ENCODE results near the gene AIG1. TPM values are rescaled to one million over a fixed set of nuclear protein-coding genes. Genes with fewer than 3 reads are reported as not detected.

The AIG1 gene
- total RNA-seq, 2 experiments from 2014 or later, result 15.7 to 16.1 TPM

GRCh38 chr6:143196525-143197225, 136.0 kb downstream of the AIG1 start:
- peaks cover 11% of the 10 kb centered on the region for H3K4me1 Mint-ChIP-seq (ENCODE audit: low read depth)
- H3K4me3 Mint-ChIP-seq, result no peak overlapping the region
- POLR2A ChIA-PET, result interaction anchor here (0.6 kb wide), 1 partner anchor 1014 kb away, joined by 5 read pairs; no protein-coding TSS in a partner anchor
- H3K9me3 Mint-ChIP-seq, result no peaks in the 10 kb centered on the region
- intact Hi-C loops (cut with micrococcal nuclease), result no loop called here
- CTCF ChIA-PET, result no interaction called here
- no peak for DNase-seq
- H3K27me3 Mint-ChIP-seq, result no peaks in the 10 kb centered on the region
- H3K27ac Mint-ChIP-seq, result no peak overlapping the region
- no peaks in the 10 kb centered on the region for H3K36me3 Mint-ChIP-seq

GRCh38 chr6:143197377-143197776, 136.7 kb downstream of the AIG1 start:
- no peak overlapping the region for H3K4me3 Mint-ChIP-seq
- ChIA-PET CTCF (no interaction called here), POLR2A (no interaction called here)
- intact Hi-C loops (cut with micrococcal nuclease), result no loop called here
- no peak overlapping the region for H3K27ac Mint-ChIP-seq
- no peaks in the 10 kb centered on the region for H3K9me3 Mint-ChIP-seq
- H3K27me3 Mint-ChIP-seq, result no peaks in the 10 kb centered on the region
- H3K36me3 Mint-ChIP-seq, result no peaks in the 10 kb centered on the region
- H3K4me1 Mint-ChIP-seq (ENCODE audit: low read depth), result peaks cover 11% of the 10 kb centered on the region
- no peak for DNase-seq

GRCh38 chr6:143198312-143198711, 137.6 kb downstream of the AIG1 start:
- POLR2A ChIA-PET, result no interaction called here
- CTCF ChIA-PET, result no interaction called here
- Mint-ChIP-seq H3K4me3 (no peak overlapping the region), H3K36me3 (peaks cover 1% of the 10 kb centered on the region), H3K27ac (no peak overlapping the region), H3K27me3 (no peaks in the 10 kb centered on the region), H3K9me3 (no peaks in the 10 kb centered on the region), H3K4me1 (ENCODE audit: low read depth) (peaks cover 11% of the 10 kb centered on the region)
- intact Hi-C loops (cut with micrococcal nuclease), result no loop called here
- no peak for DNase-seq

- intact Hi-C loops (cut with micrococcal nuclease), result no loop called here
- Mint-ChIP-seq H3K27me3 (no peaks in the 10 kb centered on the region), H3K9me3 (peaks cover 8% of the 10 kb centered on the region), H3K4me3 (no peak overlapping the region), H3K4me1 (ENCODE audit: low read depth) (peaks cover 11% of the 10 kb centered on the region), H3K36me3 (peaks cover 7% of the 10 kb centered on the region), H3K27ac (no peak overlapping the region)
- DNase-seq, result no peak
- ChIA-PET CTCF (no interaction called here), POLR2A (no interaction called here)
Observed at GRCh38 chr6:143199291-143199690, 138.6 kb downstream of the AIG1 start.

GRCh38 chr6:143200167-143200770, 139.6 kb downstream of the AIG1 start:
- intact Hi-C loops (cut with micrococcal nuclease), result no loop called here
- DNase-seq, result no peak
- H3K4me3 Mint-ChIP-seq, result no peak overlapping the region
- H3K36me3 Mint-ChIP-seq, result peaks cover 7% of the 10 kb centered on the region
- H3K27me3 Mint-ChIP-seq, result no peaks in the 10 kb centered on the region
- ChIA-PET CTCF (no interaction called here), POLR2A (no interaction called here)
- H3K4me1 Mint-ChIP-seq (ENCODE audit: low read depth), result peaks cover 11% of the 10 kb centered on the region
- H3K27ac Mint-ChIP-seq, result no peak overlapping the region
- peaks cover 8% of the 10 kb centered on the region for H3K9me3 Mint-ChIP-seq

GRCh38 chr6:143204045-143204444, 143.4 kb downstream of the AIG1 start:
- Mint-ChIP-seq H3K4me1 (ENCODE audit: low read depth) (peaks cover 11% of the 10 kb centered on the region), H3K27me3 (no peaks in the 10 kb centered on the region), H3K4me3 (no peak overlapping the region), H3K36me3 (peaks cover 7% of the 10 kb centered on the region), H3K27ac (no peak overlapping the region), H3K9me3 (peaks cover 8% of the 10 kb centered on the region)
- CTCF ChIA-PET, result no interaction called here
- no peak for DNase-seq
- intact Hi-C loops (cut with micrococcal nuclease), result no loop called here
- POLR2A ChIA-PET, result no interaction called here

DNA sequence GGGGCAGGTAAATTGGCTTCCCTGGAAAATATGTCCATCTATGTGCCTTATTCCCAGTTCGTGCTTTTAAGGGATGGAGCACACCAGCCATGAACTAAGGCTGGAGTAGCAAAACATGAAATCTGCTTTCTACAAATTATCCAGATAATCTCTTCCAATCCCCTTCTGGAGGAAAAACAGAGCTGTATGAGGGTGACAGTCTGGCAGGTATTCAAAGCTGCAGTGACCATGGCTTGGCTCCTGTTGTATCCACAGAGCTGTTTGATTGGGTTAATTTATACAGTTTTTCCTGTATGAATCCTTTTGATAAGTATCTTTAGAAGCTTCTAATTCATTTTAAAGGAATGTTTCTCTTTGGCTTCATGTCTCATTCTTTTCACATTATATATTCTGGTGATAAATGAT, 144.4 kb downstream of the AIG1 start:
- Mint-ChIP-seq H3K4me3 (no peak overlapping the region), H3K27me3 (no peaks in the 10 kb centered on the region), H3K4me1 (ENCODE audit: low read depth) (peaks cover 6% of the 10 kb centered on the region), H3K27ac (no peak overlapping the region), H3K36me3 (peaks cover 9% of the 10 kb centered on the region), H3K9me3 (peaks cover 13% of the 10 kb centered on the region)
- no peak for DNase-seq
- ChIA-PET POLR2A (no interaction called here), CTCF (no interaction called here)
- intact Hi-C loops (cut with micrococcal nuclease), result no loop called here

- intact Hi-C loops (cut with micrococcal nuclease), result no loop called here
- Mint-ChIP-seq H3K27me3 (no peaks in the 10 kb centered on the region), H3K4me3 (no peak overlapping the region), H3K27ac (no peak overlapping the region), H3K36me3 (peaks cover 9% of the 10 kb centered on the region), H3K4me1 (ENCODE audit: low read depth) (peaks cover 3% of the 10 kb centered on the region), H3K9me3 (peaks cover 15% of the 10 kb centered on the region)
- ChIA-PET POLR2A (no interaction called here), CTCF (no interaction called here)
- no peak for DNase-seq
Observed at GRCh38 chr6:143205585-143205984, 144.9 kb downstream of the AIG1 start.

GRCh38 chr6:143205991-143206390, 145.3 kb downstream of the AIG1 start:
- H3K4me1 Mint-ChIP-seq (ENCODE audit: low read depth), result no peaks in the 10 kb centered on the region
- no peaks in the 10 kb centered on the region for H3K27me3 Mint-ChIP-seq
- ChIA-PET CTCF (no interaction called here), POLR2A (no interaction called here)
- no peak for DNase-seq
- no peak overlapping the region for H3K4me3 Mint-ChIP-seq
- no peak overlapping the region for H3K27ac Mint-ChIP-seq
- peaks cover 15% of the 10 kb centered on the region for H3K9me3 Mint-ChIP-seq
- intact Hi-C loops (cut with micrococcal nuclease), result no loop called here
- peaks cover 9% of the 10 kb centered on the region for H3K36me3 Mint-ChIP-seq

- H3K9me3 Mint-ChIP-seq, result peaks cover 15% of the 10 kb centered on the region
- H3K27me3 Mint-ChIP-seq, result no peaks in the 10 kb centered on the region
- ChIA-PET CTCF (no interaction called here), POLR2A (no interaction called here)
- H3K4me1 Mint-ChIP-seq (ENCODE audit: low read depth), result no peaks in the 10 kb centered on the region
- DNase-seq, result no peak
- intact Hi-C loops (cut with micrococcal nuclease), result no loop called here
- peaks cover 9% of the 10 kb centered on the region for H3K36me3 Mint-ChIP-seq
- H3K27ac Mint-ChIP-seq, result no peak overlapping the region
- H3K4me3 Mint-ChIP-seq, result no peak overlapping the region
Observed at GRCh38 chr6:143206550-143206949, 145.9 kb downstream of the AIG1 start.

DNA sequence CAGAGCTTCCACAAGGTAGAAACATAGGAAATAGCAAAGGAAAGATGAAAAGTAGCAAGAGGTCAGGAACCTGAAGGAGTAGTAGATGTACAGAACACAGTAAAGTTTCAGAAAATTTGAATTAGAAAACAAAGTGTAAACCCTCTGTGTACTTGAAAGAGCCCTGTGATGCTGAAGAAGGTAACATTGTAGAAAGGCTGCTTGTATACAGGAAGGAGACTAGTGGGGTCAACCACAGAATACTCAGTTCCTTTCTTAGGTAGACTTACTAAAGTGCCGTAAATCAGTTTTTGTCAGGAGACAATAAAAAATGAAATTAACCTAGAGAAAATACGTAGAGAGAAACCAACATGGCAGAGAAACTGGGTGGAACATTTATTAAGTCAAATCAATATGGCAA, 149.7 kb downstream of the AIG1 start:
- H3K27me3 Mint-ChIP-seq, result no peaks in the 10 kb centered on the region
- intact Hi-C loops (cut with micrococcal nuclease), result no loop called here
- ChIA-PET POLR2A (no interaction called here), CTCF (no interaction called here)
- H3K27ac Mint-ChIP-seq, result no peak overlapping the region
- no peaks in the 10 kb centered on the region for H3K4me1 Mint-ChIP-seq (ENCODE audit: low read depth)
- peaks cover 7% of the 10 kb centered on the region for H3K9me3 Mint-ChIP-seq
- no peak for DNase-seq
- peaks cover 2% of the 10 kb centered on the region for H3K36me3 Mint-ChIP-seq
- H3K4me3 Mint-ChIP-seq, result no peak overlapping the region

- H3K4me1 Mint-ChIP-seq (ENCODE audit: low read depth), result no peaks in the 10 kb centered on the region
- H3K27me3 Mint-ChIP-seq, result no peaks in the 10 kb centered on the region
- H3K9me3 Mint-ChIP-seq, result peaks cover 7% of the 10 kb centered on the region
- no peak for DNase-seq
- H3K4me3 Mint-ChIP-seq, result no peak overlapping the region
- ChIA-PET POLR2A (no interaction called here), CTCF (no interaction called here)
- intact Hi-C loops (cut with micrococcal nuclease), result no loop called here
- no peak overlapping the region for H3K27ac Mint-ChIP-seq
- peaks cover 2% of the 10 kb centered on the region for H3K36me3 Mint-ChIP-seq
Observed at GRCh38 chr6:143213859-143214376, 153.2 kb downstream of the AIG1 start.

- intact Hi-C loops (cut with micrococcal nuclease), result no loop called here
- H3K4me1 Mint-ChIP-seq (ENCODE audit: low read depth), result no peaks in the 10 kb centered on the region
- H3K27ac Mint-ChIP-seq, result no peak overlapping the region
- no peaks in the 10 kb centered on the region for H3K27me3 Mint-ChIP-seq
- POLR2A ChIA-PET, result no interaction called here
- CTCF ChIA-PET, result no interaction called here
- no peak for DNase-seq
- no peak overlapping the region for H3K4me3 Mint-ChIP-seq
- no peaks in the 10 kb centered on the region for H3K36me3 Mint-ChIP-seq
- H3K9me3 Mint-ChIP-seq, result no peaks in the 10 kb centered on the region
Observed at GRCh38 chr6:143215363-143215762, 154.7 kb downstream of the AIG1 start.

Data from activated CD4-positive, alpha-beta memory T cell treated with anti-CD3 and anti-CD28 coated beads for 36 hours (primary cell).